Esophagus (tissue), 2 donors: ENCODE results near the gene HCFC1R1. TPM values are rescaled to one million over a fixed set of nuclear protein-coding genes. Genes with fewer than 3 reads are reported as not detected.

ENCODE experiments used
- H3K27ac ChIP-seq, 2 donors: one replicate each; pipeline ENCODE4 v1.5.1; 2013; ENCODE audit warnings: low read depth in 2 of 2, mild to moderate bottlenecking in 2 of 2, inconsistent platforms in 1 of 2, low read length in 1 of 2, moderate library complexity in 1 of 2
- H3K27me3 ChIP-seq, 2 donors: one replicate each; pipeline ENCODE4 v1.6.1; 2013; ENCODE audit warnings: low read length in 2 of 2, control low read depth in 1 of 2, mild to moderate bottlenecking in 1 of 2; ENCODE audit not compliant: insufficient read depth in 2 of 2, control insufficient read depth in 1 of 2
- H3K36me3 ChIP-seq, 2 donors: one replicate each; pipeline ENCODE4 v1.6.1; 2013; ENCODE audit warnings: low read length in 1 of 2; ENCODE audit not compliant: control insufficient read depth in 2 of 2, insufficient read depth in 2 of 2
- H3K4me1 ChIP-seq, 2 donors: one replicate each; pipeline ENCODE4 v1.6.1; 2013; ENCODE audit warnings: low read length in 1 of 2; ENCODE audit not compliant: control insufficient read depth in 2 of 2, insufficient read depth in 2 of 2
- H3K4me3 ChIP-seq, 2 donors: one replicate each; pipeline ENCODE4 v1.5.1; 2013; ENCODE audit warnings: low read length in 2 of 2, mild to moderate bottlenecking in 2 of 2, low read depth in 1 of 2, moderate library complexity in 1 of 2
- H3K9me3 ChIP-seq, 2 donors: one replicate each; pipeline ENCODE4 v1.6.1; 2013; ENCODE audit warnings: mild to moderate bottlenecking in 2 of 2, low read depth in 1 of 2, low read length in 1 of 2, moderate library complexity in 1 of 2; ENCODE audit not compliant: control insufficient read depth in 2 of 2, insufficient read depth in 1 of 2
- WGBS, 2 donors: extraction: QIAGEN DNeasy Blood & Tissue Kit; methylation state at CpG; one replicate each; pipeline ENCODE4 v1.1.7; 2013; 5-methylcytosine and 5-hydroxymethylcytosine counted together
- polyA plus RNA-seq, 2 donors: library from polyadenylated mRNA; stranded (reverse); fragments of 200-250 nt; gene quantifications; one replicate each; pipeline ENCODE4 v1.2.3, GENCODE V29; 2013
- donor health status: healthy with polysubstance abuse.
- donor health status: Bipolar disorder and iron deficiency.

HCFC1R1 gene
- polyA plus RNA-seq, 2 donors, result 58.8 to 73.6 TPM

DNA sequence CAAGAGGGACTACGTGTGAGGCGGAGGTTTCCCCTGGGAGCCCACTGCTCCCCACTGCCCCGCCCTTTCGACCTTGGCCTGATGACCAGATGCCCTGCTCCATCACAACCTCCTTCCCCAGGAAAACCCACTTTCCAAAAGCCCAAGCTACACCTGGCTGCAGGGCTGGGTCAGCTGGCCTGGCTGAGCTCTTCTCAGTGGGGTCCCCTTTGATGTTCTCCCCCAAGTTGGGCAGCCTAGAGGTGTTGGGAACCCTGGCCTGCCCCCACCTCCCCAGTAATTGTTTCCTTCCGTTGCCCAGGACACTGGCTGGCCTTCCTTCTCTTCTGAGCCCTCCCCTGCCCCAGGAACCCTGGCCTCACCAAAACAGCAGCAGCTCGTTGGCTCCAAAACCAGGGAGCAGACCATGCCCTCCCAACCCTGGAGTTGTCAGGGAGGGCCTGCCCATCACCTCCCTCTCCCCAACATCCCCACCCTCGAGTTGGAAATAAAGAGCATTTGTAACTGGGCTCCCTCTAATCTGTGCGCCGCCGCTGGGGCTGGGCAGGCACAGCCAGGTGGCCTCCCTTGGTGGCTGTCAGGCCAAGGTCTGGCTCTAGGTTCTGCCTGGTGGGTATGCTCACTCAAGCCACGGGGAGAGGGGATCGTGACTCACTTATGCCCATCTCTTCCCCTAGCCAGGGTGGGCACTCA, 9.6 kb downstream of the HCFC1R1 start:
- WGBS, 2 donors, result 59 to 66% methylated on average over 12 of the region's 12 CpGs
- H3K4me1 ChIP-seq, result peaks cover 0 to 3% of the 10 kb centered on the region in 2 donors
- peaks cover 0 to 4% of the 10 kb centered on the region in 2 donors for H3K27me3 ChIP-seq
- no peak overlapping the region for H3K27ac ChIP-seq
- no peaks in the 10 kb centered on the region for H3K9me3 ChIP-seq
- H3K4me3 ChIP-seq, result no peak overlapping the region
- H3K36me3 ChIP-seq, result no peaks in the 10 kb centered on the region

DNA sequence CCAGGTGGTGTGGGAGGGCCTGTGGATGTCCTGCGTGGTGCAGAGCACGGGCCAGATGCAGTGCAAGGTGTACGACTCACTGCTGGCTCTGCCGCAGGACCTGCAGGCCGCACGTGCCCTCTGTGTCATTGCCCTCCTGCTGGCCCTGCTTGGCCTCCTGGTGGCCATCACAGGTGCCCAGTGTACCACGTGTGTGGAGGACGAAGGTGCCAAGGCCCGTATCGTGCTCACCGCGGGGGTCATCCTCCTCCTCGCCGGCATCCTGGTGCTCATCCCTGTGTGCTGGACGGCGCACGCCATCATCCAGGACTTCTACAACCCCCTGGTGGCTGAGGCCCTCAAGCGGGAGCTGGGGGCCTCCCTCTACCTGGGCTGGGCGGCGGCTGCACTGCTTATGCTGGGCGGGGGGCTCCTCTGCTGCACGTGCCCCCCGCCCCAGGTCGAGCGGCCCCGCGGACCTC, 10.2 kb downstream of the HCFC1R1 start:
- 61 to 67% methylated on average over 27 of the region's 27 CpGs for WGBS, 2 donors
- Histone ChIP-seq H3K9me3 (no peaks in the 10 kb centered on the region), H3K4me1 (peaks cover 0 to 3% of the 10 kb centered on the region in 2 donors), H3K4me3 (no peak overlapping the region), H3K36me3 (no peaks in the 10 kb centered on the region), H3K27ac (no peak overlapping the region), H3K27me3 (peaks cover 0 to 4% of the 10 kb centered on the region in 2 donors)

DNA sequence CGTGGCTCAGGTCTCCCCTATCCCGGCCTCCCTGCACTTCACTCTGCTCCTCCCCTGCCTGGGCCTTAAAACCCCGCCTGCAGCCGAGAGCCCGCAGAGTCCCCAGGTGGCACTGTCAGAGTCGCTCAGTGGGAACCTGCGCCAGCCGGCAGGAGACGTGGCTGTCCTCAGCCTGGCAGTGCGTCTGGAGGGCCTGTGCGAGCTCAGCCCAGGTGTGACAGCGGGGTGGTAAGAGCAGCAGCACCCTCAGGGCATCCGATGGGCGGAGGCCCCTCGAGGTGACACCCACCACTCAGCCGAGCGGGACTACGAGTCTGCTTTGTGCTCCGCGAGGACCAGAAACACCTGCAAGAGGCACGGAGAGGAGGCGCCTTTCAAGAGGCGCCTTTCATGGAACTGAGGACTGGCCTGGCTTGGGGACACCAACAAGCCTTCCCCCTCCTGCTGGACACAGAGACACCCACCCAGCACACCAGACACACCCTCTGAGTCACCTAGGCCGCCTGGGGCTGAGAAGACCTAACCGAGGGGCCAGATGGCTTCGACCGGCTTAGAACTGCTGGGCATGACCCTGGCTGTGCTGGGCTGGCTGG, 10.8 kb downstream of the HCFC1R1 start, which contains the start of gene CLDN9:
Gene CLDN9, plus strand, starts transcription at position 96 of the 593 bp plus-strand sequence. Its CDS starts 440 bp downstream, at position 536.
- H3K4me1 ChIP-seq, result no peaks in the 10 kb centered on the region
- H3K36me3 ChIP-seq, result no peaks in the 10 kb centered on the region
- no peaks in the 10 kb centered on the region for H3K9me3 ChIP-seq
- WGBS, 2 donors, result 33 to 37% methylated on average over 27 of the region's 27 CpGs
- no peak within 1 kb of the TSS for H3K27ac ChIP-seq
- H3K4me3 ChIP-seq, result no peak within 1 kb of the TSS
- H3K27me3 ChIP-seq, result peaks cover 0 to 4% of the 10 kb centered on the region in 2 donors

DNA sequence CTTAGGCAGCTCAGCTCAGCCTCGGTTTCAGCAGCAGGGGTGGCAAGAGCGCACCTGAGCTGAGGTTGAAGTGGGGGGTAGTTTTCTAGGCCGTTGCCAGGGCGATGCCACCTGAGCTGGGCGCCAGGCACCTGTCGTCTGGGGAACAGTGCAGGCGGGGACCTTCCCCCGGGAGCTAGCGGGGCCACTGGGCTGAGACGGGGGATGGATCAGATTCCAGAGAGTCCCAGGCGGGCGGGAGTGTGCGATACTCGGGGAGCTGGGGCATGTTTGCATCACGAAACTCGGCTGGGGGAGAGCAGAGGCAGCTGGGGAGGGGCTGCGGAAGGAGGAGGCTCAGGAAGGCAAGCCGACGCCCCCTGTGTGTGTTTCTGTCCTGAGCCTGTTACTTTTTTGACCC, 11.5 kb downstream of the HCFC1R1 start:
- WGBS, 2 donors, result 13 to 19% methylated on average over 18 to 19 of the region's 19 CpGs
- Histone ChIP-seq H3K36me3 (no peaks in the 10 kb centered on the region), H3K4me1 (no peaks in the 10 kb centered on the region), H3K27ac (no peak overlapping the region), H3K9me3 (no peaks in the 10 kb centered on the region), H3K27me3 (peaks cover 0 to 4% of the 10 kb centered on the region in 2 donors), H3K4me3 (no peak overlapping the region)

DNA sequence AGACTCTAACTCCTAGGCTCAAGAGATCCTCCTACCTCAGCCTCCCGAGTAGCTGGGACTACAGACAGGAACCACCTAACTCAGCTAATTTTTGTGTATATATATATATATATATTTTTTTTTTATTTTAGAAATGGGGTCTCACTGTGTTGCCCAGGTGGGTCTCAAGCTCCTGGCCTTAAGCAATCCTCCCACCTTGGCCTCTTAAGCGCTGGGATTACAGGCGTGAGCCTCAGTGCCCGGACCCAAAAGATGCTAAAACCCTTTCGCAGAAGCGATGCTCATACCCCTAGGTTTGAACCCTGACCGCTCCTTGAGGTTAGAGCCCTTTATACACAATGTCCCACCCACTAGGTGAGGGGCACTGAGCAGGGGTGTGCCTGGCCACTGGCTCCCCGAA, 13.2 kb downstream of the HCFC1R1 start:
- Histone ChIP-seq H3K4me3 (no peak overlapping the region), H3K27ac (no peak overlapping the region), H3K27me3 (peaks cover 0 to 4% of the 10 kb centered on the region in 2 donors), H3K9me3 (no peaks in the 10 kb centered on the region), H3K4me1 (no peaks in the 10 kb centered on the region), H3K36me3 (no peaks in the 10 kb centered on the region)
- WGBS, 2 donors, result 88 to 94% methylated on average over 8 of the region's 8 CpGs

DNA sequence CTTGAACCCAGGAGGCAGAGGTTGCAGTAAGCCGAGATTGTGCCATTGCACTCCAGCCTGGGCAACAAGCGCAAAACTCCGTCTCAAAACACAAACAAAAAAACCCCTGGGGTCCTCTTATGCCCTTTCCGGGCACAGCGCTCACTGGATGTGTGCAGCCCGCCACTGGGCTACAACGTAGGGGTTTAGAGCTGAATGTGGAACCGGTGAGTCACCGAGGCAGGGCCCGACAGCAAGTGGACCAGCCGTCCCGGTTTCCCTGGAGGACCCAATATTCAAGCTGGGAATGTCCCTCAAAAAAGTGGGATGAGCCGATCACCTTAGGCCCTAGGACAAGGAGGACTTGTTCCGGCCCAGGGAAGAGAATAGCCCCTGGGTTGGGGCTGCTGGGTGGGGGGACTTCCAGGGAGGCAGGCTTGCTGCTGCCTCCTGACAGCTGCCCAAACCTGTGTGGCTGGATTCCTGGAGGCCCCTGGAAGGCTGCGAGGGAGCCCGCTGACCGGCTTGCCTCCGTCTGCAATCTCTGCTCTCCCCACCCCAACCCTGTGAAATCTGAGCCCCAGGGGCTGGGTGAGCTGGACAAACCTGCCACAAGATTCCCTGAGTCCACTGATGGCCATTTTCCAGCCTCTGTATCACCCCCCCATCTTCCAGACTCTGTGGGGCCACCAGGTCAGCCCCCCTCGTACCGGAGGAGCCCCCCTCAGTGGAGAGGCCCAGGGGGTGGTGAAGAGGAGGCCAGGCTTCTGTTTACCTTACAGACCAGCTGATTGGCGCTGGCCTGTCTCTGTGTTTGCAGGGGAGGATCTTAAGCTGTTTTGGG, 14.0 kb downstream of the HCFC1R1 start:
- H3K27ac ChIP-seq, result no peak overlapping the region
- H3K9me3 ChIP-seq, result no peaks in the 10 kb centered on the region
- H3K4me1 ChIP-seq, result peaks cover 0 to 2% of the 10 kb centered on the region in 2 donors
- no peak overlapping the region for H3K4me3 ChIP-seq
- peaks cover 0 to 4% of the 10 kb centered on the region in 2 donors for H3K27me3 ChIP-seq
- WGBS, 2 donors, result 37 to 42% methylated on average over 21 of the region's 21 CpGs
- no peaks in the 10 kb centered on the region for H3K36me3 ChIP-seq

GRCh38 chr16:3008690-3009037, 15.1 kb downstream of the HCFC1R1 start:
- WGBS, 2 donors, result 70 to 75% methylated on average over 4 of the region's 4 CpGs
- Histone ChIP-seq H3K9me3 (no peaks in the 10 kb centered on the region), H3K4me3 (no peak overlapping the region), H3K27me3 (peaks cover 0 to 4% of the 10 kb centered on the region in 2 donors), H3K36me3 (no peaks in the 10 kb centered on the region), H3K27ac (no peak overlapping the region), H3K4me1 (peaks cover 0 to 2% of the 10 kb centered on the region in 2 donors)

GRCh38 chr16:3007957-3008689, 15.6 kb downstream of the HCFC1R1 start:
- Histone ChIP-seq H3K27ac (no peak overlapping the region), H3K9me3 (no peaks in the 10 kb centered on the region), H3K36me3 (no peaks in the 10 kb centered on the region), H3K4me1 (peaks cover 0 to 2% of the 10 kb centered on the region in 2 donors), H3K4me3 (no peak overlapping the region), H3K27me3 (peaks cover 0 to 4% of the 10 kb centered on the region in 2 donors)
- WGBS, 2 donors, result 34 to 47% methylated on average over 17 of the region's 17 CpGs
